HT1080 (cell line): ENCODE data around the gene NLK. TPM values are rescaled to one million over a fixed set of nuclear protein-coding genes. Genes with fewer than 3 reads are reported as not detected.
"Not testable (repeated sequence)": the region's sequence is repeated elsewhere in the genome, so short reads cannot be mapped to it uniquely, and the experiment has no call there.

Source experiments
- DNase-seq: peaks from one replicate; pipeline ENCODE4 v3.0.0-alpha.2; 2015; ENCODE audit warnings: low read depth
- polyA plus RNA-seq, 2 experiments: library from polyadenylated mRNA; depleted of rRNA; stranded (reverse); fragments of >200 nt; gene quantifications; 2 replicates each; pipeline ENCODE4 v1.2.3, GENCODE V29; 2015
- total RNA-seq: library from RNA; depleted of rRNA; stranded (reverse); fragments of >200 nt; shearing (Covaris generic); gene quantifications from 2 replicates; pipeline ENCODE4 v1.2.3, GENCODE V29; 2014; rRNA removed

The NLK gene
- total RNA-seq, result 26.4 and 28.9 TPM in 2 replicates
- 25.1 and 29.2 TPM in 2 replicates for polyA plus RNA-seq (2015; cell fraction: cytosol; rRNA removed)
- 37.2 and 45.1 TPM in 2 replicates for polyA plus RNA-seq (2015; cell fraction: nucleus; rRNA removed)

DNA sequence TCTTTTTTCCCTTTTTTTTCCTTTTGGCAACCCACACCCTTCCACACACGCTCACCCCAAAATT, at the start of gene NLK:
Gene NLK, plus strand, starts transcription at position 21 of the 64 bp plus-strand sequence. CDS start 197 bp downstream, outside the sequence.
- no peak for DNase-seq

DNA sequence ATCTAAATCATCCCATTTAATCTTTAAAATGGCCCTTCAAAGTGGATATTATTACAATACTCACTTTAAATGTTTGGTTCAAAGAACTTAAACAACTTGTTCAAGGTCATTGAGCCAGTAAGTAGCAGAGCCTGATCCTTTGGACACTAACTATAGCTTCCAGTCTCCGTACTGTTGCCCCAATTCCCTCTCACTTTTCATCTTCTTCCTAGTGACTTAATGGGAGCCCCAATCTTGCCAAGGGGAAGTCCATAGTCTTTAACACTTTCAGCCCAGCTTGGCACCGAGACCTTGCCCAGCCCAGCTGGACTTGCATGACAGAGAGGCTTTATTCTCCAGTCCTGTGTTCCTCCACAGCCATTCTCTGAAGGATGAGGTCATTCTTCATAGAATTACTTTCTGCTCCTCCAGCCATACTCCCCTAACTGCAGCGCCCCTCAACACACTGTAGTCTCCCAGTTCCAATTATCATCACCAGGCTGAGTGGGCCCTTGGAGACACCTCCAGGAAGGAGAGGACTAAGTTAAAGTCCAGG, 49.2 kb upstream of the NLK start:
- DNase-seq, result no peak

DNA sequence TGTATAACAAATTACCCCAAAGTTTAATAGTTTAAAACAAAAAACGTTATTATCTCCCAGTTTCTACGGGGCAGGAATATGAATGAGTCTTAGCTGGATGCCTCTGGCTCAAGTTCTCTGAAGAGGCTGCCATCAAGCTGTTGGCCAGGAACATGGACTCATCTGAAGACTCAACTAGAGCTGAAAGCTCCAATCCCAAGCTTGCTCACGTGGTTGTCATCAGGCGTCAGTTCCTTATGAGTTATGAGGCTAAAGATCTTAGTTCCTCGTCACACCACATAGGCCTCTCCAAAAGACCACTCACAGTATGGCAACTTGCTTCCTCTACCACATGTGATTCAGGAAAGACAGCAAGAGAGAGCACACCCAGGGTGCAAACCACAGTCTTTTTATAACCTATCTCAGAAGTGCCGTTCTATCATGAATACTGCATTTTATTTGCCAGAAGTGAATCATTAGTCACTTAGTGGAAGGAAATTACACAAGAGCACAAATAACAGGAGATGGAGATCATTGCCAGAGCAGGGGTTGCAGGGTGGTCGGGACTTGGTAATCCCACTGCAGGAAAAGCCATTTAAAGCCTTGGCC, 48.7 kb upstream of the NLK start:
- DNase-seq, result peak; percentile 77

DNA sequence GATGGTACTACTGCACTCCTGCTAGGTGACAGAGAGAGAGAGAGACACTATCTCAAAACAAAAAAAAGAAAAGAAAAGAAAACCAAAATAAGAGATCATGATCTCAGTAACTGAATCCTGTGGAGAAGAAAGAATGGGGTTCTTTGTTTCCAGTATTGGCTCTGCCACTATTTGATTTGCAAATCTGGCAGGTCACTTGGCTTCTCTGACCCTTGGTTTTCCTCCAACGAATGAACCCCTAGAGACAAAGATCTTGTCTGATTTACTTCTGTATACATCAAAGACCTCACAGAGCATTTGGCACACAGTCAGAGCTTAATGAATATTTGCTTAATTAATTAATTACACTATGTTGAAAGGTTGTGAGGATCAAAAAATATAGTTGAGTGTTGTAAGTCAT, 47.9 kb upstream of the NLK start:
- DNase-seq, result no peak

DNA sequence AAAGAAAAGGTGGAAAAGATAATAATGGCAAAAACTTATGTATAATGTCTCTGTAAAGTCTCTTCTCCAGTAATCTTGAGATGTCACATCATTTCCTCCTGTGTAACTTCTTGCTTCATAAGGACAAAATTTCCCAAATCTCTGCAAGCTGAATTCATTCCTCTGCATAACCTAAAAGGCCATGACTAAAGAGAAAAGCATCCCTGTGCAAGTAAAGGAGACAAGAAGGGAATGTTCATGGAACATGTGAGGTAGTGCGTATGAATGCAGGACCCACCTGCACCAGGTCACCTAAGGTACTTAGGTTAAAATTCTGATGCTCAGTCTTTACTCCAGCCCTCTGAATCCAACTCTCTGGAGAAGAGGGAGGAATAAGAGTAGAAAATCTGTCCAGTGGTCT, 46.9 kb upstream of the NLK start:
- DNase-seq, result no peak

DNA sequence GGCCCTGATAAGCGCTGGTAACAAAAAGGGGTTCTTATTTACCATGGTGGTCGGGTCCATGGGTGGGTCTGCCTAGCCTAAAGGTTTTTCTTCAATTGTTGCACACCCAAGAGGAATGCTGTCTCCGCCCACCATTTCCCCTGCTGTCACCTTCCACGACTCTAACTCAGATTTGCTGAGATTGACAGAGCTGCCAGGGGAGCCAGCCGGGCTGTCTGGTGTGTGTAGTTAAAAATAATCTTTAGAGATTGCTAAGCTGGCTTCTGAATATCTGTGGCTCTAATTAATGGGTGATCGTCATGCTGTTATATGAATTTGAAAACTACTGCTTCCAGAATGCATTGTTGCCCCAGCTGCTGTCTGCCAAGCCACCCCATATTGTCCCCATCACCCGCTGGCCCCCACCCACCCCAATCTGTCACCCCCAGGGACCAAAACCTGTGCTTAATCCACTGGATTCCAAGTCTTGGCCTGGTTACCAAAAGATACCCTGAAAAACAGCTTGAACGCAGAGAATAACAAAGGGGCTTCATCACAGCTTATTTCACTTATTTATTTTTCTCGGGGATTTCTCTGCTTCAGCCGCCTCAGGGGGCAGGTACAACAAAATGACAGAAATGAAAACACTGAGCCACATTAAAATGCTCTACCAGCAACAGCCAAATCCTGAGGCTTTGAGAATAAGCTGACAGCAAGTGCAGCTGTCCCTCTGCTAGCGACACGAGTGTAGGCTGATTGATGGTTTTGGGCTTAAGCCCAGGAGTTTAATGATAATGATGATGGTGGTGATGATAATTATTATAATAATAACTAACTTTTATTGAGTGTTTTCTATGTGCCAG, 46.1 kb upstream of the NLK start:
- no peak for DNase-seq

DNA sequence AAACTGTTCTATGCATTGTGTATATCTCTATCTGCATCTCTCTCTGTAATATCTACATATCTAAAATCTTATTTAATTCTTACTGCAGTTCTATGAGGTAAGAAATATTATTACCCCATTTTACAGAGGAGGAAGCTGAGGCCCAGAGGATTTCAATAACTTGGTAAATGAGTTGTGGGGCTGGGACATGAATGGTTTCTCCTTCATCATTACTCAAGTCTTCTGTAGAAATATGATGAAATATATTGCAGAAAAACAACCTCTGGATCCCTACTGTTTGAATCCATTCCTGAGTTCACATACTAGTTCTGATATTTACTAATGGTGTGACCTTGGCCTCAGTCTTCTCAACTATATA, 45.5 kb upstream of the NLK start:
- no peak for DNase-seq

DNA sequence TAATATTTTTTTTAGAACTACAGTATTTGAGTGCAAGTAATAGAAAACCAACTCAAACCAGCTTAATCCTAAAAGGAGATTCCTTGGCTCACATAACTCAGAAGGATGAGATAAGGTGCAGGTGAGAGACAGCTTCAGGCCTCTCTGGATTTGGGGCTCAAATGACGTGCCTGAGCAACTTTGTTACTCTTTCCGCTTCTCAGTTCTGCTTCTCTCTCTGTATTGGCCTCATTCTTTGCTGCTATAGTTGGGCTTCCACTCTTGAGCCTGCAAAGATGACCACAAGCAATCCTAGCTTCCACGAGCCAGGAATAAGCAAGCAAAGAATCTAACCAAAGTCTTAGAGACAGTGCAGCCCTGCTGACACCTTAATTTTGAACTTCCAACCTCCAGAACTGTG, 45.0 kb upstream of the NLK start:
- DNase-seq, result no peak

DNA sequence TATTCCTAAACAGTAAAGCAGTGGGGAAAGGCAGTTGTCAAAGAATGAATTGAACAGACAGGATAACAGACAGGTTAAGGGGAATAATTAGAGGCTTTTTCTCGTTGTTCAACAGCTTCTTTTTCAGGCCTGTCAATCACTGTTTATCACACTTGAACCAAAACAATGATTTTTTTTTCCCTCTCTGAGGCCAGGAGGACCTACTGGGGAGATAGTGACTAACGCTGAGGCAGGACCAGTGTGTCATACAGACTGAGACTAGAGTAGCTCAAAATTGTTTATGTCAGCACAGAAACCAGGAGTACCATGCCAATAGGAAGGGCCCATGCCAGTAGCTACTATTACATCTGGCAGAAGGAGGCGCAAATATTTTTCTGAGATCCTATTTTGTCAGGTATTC, 41.3 kb upstream of the NLK start:
- peak; percentile 44 for DNase-seq

DNA sequence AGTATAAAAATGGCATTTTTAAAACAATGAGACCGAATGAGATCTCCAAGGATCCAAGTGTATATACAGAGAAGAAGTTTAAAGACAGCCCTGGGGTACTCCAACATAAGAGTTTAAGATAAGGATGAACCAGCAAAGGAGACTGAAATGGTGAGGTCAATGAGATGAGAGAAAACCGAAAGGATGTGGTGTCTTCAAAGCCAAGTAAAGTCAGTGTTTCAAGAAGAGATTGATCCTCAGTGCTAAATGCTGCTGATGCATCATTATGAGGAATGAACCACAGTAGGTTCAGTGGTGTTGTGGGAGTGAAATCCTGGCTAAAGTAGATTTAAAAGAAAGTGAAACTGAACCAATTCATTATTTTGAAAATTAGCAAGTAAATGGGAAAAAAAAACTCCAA, 38.1 kb upstream of the NLK start:
- no peak for DNase-seq

DNA sequence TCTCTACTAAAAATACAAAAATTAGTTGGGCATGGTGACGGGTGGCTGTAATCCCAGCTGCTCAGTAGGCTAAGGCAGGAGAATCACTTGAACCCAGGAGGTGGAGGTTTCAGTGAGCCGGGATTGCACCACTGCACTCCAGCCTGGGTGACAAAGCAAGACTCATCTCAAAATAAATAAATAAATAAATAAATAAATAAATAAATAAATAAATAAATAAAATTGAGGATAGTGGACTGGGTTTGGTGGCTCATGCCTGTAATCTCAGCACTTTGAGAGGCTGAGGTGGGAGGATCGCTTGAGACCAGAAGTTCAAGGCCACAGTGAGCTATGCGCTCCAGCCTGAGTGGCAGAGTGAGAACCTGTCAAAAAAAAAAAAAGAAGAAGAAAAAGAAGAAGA, 34.6 kb upstream of the NLK start:
- not testable (repeated sequence) for DNase-seq

DNA sequence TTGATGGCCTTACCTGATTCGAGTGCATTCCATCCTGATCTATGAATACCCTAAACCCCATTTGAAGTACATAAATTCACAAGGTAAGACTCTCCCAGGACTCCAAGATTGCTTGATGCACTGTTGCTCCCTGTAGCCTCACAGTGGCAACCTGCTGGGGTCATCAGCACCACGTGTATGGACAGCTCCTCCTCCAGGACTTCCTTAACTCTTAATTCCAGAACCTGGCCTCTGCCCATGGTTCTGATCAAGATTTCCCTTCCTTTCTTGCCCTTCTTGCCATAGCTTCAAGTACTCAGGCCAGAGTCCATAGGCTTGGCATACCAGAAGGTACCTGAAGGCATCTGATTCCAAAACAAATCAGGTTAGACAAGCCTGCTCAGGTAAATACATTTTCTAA, 34.0 kb upstream of the NLK start:
- peak; percentile 51 for DNase-seq

DNA sequence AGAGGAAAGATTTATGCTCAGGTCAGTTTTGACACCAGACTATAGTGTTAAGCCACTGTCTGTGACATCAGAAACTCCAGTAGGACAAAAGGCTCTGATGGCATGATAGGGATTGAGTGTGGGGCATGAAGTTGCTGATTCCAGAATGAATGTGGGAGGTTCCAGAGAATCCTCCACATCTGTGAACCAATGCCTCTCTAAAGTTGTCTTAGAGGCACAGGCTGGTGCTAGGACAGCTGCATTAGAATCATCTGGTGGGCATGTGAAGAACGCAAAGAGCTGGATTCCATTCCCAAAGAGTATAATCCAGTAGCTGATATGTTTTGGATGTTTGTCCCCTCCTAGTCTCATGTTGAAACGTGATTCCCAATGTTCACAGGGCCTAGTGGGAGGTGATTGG, 32.1 kb upstream of the NLK start:
- DNase-seq, result no peak

DNA sequence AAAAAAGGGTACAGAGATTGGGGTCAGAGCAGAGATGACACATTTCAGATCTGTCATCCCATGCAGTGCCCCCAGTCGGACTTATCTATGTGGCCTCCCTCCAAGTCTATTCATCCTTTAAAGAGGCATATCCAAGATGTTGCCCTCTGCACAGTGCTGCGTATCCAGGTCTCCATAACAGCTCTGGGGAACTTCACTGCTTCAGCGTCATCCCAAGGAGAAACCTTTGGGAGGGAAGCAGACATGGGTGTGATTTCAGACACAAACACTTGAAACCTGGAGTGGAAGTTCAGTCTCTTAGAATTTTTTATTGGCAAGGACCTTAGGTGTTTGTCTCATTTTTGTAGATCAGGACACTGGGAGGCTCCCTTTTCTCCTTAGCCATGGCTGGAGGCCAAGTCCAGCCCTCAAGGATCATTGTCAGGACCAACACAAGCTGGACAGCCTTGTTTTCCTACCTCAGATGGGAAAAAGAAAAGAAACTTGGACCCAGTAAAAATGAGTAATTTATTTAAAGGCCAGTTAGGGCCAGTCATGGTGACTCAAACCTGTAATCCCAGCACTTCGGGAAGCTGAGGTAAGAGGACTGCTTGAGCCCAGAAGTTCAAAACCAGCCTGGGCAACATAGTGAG, 23.9 kb upstream of the NLK start:
- DNase-seq, result peak; percentile 66

DNA sequence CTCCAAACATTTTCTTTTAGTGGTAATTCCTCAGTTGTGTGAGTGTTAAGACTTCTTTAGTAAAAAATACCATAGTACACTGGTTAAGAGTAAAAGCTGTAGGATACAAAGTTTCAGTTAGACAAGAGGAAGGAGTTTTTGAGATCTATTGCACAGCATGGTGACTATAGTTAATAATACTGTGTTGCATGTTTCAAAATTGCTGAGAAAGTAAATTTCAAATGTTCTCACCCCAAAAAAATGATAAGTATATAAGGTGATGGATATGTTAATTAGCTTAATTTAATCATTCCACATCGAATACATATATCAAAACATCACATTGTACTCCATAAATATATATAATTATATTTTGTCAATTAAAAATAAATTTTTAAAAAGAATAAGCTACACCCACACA, 22.0 kb upstream of the NLK start:
- no peak for DNase-seq

DNA sequence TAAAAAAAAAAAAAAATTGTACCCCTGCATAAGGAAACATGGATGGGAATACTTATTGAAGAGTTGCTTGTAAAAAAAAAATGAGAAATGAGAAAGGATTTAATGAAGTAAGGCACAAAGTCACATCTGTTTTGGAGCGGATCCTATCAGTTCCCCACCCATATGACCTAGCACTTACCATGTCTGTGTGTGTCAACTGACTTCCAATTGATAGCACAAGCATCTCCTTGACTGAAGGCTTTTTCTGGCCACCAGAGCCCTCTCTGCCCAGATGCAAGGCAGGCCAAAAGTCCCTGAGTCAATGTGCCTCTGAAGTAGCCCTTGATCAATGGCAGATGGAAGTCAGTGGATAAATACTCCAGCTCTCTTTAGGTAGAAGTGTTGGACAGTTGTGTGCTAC, 13.4 kb upstream of the NLK start:
- no peak for DNase-seq

DNA sequence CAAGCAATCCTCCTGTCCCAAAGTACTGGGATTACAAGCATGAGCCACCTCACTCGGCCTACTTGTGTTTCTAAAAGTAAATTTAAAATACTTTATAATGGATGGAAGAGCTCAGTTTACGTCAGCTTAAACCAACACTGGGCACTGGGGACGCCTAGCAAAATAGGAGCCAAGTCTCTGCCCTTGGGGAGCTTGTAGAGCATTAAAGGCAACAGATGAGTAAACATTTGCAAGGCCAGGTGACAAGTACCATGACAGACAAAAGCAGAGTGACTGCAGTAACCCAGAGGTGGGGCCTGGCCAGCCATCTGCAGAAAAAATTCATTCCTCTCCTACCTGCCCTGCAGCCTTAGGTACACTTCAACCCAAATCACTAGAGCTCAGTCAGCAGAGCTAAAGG, 12.1 kb upstream of the NLK start:
- no peak for DNase-seq

DNA sequence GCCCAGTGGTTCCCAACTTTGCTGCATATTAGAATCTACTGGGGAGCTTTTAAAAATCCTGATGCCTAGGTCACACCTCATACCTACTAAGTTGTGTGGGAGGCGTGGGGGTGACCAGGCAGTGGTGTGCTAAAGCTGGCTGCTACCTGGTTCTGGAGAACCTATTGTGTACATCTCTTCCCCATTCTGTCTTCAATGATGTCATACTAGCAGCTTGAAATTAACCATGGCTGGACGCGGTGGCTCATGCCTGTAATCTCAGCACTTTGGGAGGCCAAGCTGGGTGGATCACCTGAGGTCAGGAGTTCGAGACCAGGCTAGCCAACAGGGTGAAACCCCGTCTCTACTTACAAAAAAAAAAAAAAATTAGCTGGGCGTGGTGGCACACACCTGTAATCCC, 11.3 kb upstream of the NLK start:
- DNase-seq, result no peak

DNA sequence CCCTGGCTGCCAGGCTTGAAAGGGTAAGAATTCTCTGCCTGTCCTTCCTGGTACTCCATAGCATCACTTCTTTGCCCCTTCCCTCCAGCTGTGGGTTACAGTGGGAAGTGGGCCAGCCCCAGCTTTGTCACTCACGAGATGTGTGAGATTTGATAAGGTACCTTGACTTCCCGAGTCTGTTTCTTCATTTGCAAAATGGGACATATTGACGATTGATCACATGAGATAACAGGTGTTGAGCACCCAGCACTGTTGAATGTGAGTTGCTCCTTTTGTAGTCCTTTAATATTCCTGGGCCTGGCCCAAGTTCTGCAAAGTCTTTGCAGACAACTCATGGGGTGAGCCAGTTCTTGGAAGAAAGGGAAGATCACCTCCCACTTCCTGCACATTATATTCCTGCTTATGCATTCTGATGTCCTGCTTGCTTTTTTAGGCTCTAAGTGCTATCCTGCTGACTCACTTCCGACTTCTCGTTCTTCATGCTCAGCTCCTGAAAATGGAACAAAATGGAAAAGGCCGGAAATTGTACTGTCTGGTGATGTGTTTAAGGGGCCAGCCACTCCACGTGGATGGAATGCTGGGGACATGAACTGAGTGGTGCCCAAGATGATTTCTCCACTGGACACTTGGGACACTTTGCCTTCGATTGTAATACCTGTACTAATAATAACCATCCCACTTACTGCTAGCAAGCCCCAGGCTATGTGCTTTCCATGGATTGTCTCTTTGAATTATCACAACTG, 8.3 kb upstream of the NLK start:
- DNase-seq, result peak; percentile 96

DNA sequence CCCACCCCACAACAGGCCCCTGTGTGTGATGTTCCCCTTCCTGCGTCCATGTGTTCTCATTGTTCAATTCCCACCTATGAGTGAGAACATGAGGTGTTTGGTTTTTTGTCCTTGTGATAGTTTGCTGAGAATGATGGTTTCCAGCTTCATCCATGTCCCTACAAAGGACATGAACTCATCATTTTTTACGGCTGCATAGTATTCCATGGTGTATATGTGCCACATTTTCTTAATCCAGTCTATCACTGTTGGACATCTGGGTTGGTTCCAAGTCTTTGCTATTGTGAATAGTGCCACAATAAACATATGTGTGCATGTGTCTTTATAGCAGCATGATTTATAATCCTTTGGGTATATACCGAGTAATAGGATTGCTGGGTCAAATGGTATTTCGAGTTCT, 7.0 kb upstream of the NLK start:
- not testable (repeated sequence) for DNase-seq

DNA sequence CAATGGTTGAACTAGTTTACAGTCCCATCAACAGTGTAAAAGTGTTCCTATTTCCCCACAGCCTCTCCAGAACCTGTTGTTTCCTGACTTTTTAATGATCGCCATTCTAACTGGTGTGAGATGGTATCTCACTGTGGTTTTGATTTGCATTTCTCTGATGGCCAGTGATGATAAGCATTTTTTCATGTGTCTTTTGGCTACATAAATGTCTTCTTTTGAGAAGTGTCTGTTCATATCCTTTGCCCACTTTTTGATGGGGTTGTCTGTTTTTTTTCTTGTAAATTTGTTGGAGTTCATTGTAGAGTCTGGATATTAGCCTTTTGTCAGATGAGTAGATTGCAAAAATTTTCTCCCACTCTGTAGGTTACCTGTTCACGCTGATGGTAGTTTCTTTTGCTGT, 6.6 kb upstream of the NLK start:
- not testable (repeated sequence) for DNase-seq

DNA sequence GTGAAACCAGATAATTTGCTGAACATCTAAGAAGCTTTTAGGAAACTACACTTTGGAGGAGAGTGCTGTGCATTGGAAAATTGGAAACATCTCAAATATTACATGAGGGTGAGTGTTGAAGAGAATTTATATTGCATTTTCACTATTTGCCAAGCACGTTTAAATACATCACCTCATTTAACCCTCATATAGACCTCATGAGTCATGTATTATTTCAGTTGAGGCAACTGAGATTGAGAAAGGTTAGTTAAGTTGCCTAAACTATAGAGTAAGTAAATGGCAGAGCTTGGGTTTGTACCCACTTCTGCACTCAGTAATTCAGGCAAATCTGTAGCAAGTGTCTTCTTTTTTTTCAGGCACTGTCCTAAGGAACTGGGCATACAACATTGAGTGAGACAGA, 3.7 kb upstream of the NLK start:
- DNase-seq, result no peak
